NOMO-1 treated with DMSO at 0.1 percent for 48 hours (cell line): ENCODE data around the gene ACTRT2.

ENCODE experiments used
- DNase-seq: peaks from one replicate; lab custom pipeline; 2025; ENCODE audit not compliant: unreplicated experiment; lab: John Stamatoyannopoulos, UW

Gene ACTRT2

GRCh38 chr1:3021233-3021671, at the start of gene ACTRT2:
ACTRT2 (plus strand) TSS chr1:3021467; CDS start chr1:3021687, 220 bp downstream.
- no peak for DNase-seq

- no peak for DNase-seq
Observed at GRCh38 chr1:2971609-2972008, 49.7 kb upstream of the ACTRT2 start.

- no peak for DNase-seq
Observed at GRCh38 chr1:2972011-2972878, 49.0 kb upstream of the ACTRT2 start.

- no peak for DNase-seq
Observed at GRCh38 chr1:2972879-2973575, 48.2 kb upstream of the ACTRT2 start.

GRCh38 chr1:2973601-2974593, 47.4 kb upstream of the ACTRT2 start:
- no peak for DNase-seq

GRCh38 chr1:2974701-2975301, 46.5 kb upstream of the ACTRT2 start:
- DNase-seq = no peak

- no peak for DNase-seq
Observed at GRCh38 chr1:2975466-2976179, 45.6 kb upstream of the ACTRT2 start.

GRCh38 chr1:2976180-2976562, 45.1 kb upstream of the ACTRT2 start:
- no peak for DNase-seq

- DNase-seq = no peak
Observed at GRCh38 chr1:2977886-2978611, 43.2 kb upstream of the ACTRT2 start.

GRCh38 chr1:2978691-2979190, 42.5 kb upstream of the ACTRT2 start:
- no peak for DNase-seq

GRCh38 chr1:2979191-2980072, 41.8 kb upstream of the ACTRT2 start:
- no peak for DNase-seq

- DNase-seq = no peak
Observed at GRCh38 chr1:2980073-2980791, 41.0 kb upstream of the ACTRT2 start.

GRCh38 chr1:2980849-2981248, 40.4 kb upstream of the ACTRT2 start:
- no peak for DNase-seq

- DNase-seq = no peak
Observed at GRCh38 chr1:2981388-2981787, 39.9 kb upstream of the ACTRT2 start.

- DNase-seq = no peak
Observed at GRCh38 chr1:2981981-2982614, 39.2 kb upstream of the ACTRT2 start.

- DNase-seq = no peak
Observed at GRCh38 chr1:2982615-2983318, 38.5 kb upstream of the ACTRT2 start.
